Testis (tissue), 2 donors: Measurements from ENCODE around the gene CGB8.

ENCODE experiments used
- POLR2A ChIP-seq: fragments of 450-650 bp; IDR thresholded peaks from one replicate; pipeline ENCODE4 v1.6.1; 2017; ENCODE audit warnings: antibody characterized with exemption, mild to moderate bottlenecking, moderate library complexity
- TF ChIP-seq, protein P1 (sequence below), 3 experiments: fragments of 450-650 bp in 2 of 3; fragments of 200-600 bp in 1 of 3; sonication (generic) in 1 of 3; IDR thresholded peaks; one replicate each; pipeline ENCODE4 v1.5.1; 2016 to 2019; ENCODE audit warnings: antibody characterized with exemption in 3 of 3, mild to moderate bottlenecking in 2 of 3, moderate library complexity in 1 of 3

DNA sequence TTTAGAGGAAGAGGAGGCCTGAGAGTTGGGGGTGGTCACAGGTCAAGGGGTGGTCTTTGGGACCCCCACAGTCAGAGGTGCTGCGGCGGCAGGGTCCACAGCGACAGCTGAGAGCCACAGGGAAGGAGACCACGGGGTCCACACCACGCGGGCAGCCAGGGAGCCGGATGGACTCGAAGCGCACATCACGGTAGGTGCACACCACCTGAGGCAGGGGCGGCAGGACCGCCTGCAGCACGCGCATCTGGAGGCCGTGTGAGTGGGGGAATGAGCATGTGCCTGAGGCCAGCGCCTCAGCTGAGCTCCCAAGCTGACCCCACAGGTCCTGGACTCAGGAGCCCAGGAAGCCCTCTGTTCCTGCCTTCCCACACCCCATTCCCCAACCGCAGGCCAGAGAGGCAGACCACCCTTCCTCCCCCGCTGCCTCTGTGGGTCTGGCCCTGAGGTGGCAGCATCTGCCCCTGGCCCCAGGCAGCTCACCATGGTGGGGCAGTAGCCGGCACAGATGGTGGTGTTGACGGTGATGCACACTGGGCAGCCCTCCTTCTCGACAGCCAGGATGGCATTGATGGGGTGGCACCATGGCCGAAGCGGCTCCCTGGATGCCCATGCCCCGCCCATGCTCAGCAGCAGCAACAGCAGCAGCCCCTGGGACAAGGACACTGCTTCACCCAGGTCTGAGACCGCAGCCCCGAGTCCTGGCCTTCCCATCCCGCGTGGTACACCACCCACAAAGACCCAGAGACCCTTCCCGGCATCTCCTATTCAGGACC, 32.7 kb downstream of the CGB8 start:
- TF ChIP-seq, protein P1, sequence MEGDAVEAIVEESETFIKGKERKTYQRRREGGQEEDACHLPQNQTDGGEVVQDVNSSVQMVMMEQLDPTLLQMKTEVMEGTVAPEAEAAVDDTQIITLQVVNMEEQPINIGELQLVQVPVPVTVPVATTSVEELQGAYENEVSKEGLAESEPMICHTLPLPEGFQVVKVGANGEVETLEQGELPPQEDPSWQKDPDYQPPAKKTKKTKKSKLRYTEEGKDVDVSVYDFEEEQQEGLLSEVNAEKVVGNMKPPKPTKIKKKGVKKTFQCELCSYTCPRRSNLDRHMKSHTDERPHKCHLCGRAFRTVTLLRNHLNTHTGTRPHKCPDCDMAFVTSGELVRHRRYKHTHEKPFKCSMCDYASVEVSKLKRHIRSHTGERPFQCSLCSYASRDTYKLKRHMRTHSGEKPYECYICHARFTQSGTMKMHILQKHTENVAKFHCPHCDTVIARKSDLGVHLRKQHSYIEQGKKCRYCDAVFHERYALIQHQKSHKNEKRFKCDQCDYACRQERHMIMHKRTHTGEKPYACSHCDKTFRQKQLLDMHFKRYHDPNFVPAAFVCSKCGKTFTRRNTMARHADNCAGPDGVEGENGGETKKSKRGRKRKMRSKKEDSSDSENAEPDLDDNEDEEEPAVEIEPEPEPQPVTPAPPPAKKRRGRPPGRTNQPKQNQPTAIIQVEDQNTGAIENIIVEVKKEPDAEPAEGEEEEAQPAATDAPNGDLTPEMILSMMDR (IDR thresholded peaks at IDR 0.05): no peak
- no peak for TF ChIP-seq POLR2A
